ENCODE measurements around the gene NAT8.

- no peak for TF ChIP-seq CTCF (IDR thresholded peaks at IDR 0.05; ENCODE audit: insufficient read depth, low read length)
- no peak for TF ChIP-seq POLR2AphosphoS5 (IDR thresholded peaks at IDR 0.05; ENCODE audit: low read depth)
- no peak for TF ChIP-seq SPI1 (IDR thresholded peaks at IDR 0.05; ENCODE audit: borderline replicate concordance, low read depth)
- TF ChIP-seq GABPA (IDR thresholded peaks at IDR 0.05; ENCODE audit: low read depth), result no peak
Observed at GRCh38 chr2:73610111-73610510, 32.1 kb downstream of the NAT8 start.
